Fibroblast of lung (primary cell): ENCODE data around the gene B4GAT1. TPM values are rescaled to one million over a fixed set of nuclear protein-coding genes. Genes with fewer than 3 reads are reported as not detected.
A peak's percentile ranks its signal among the peaks of the same experiment; 100 is the strongest.
"Not testable (repeated sequence)": the region's sequence is repeated elsewhere in the genome, so short reads cannot be mapped to it uniquely, and the experiment has no call there.

Source experiments
- DNase-seq, 2 donors: peaks; one replicate each; pipeline versions ENCODE4 v3.0.0 to v3.0.0-alpha.2; 2010; ENCODE audit warnings: low read depth in 2 of 2
- H2AFZ ChIP-seq: 2 replicates; pipeline ENCODE4 v1.5.1; 2012; ENCODE audit warnings: low read length, control low read depth, inconsistent platforms
- H3K27ac ChIP-seq: 2 replicates; pipeline ENCODE4 v1.5.1; 2011; ENCODE audit warnings: low read length, control low read depth; ENCODE audit not compliant: insufficient read depth
- H3K27me3 ChIP-seq: 2 replicates; pipeline ENCODE4 v1.5.1; 2011; ENCODE audit warnings: mild to moderate bottlenecking, low read length; ENCODE audit not compliant: control insufficient read depth, insufficient read depth
- H3K36me3 ChIP-seq: 2 replicates; pipeline ENCODE4 v1.5.1; 2011; ENCODE audit warnings: low read length; ENCODE audit not compliant: control insufficient read depth, insufficient read depth
- H3K4me1 ChIP-seq: 2 replicates; pipeline ENCODE4 v1.5.1; 2011; ENCODE audit warnings: low read length; ENCODE audit not compliant: control insufficient read depth, insufficient read depth; ENCODE audit errors: extremely low read depth
- H3K4me2 ChIP-seq: 2 replicates; pipeline ENCODE4 v1.5.1; 2011; ENCODE audit warnings: low read length, control low read depth; ENCODE audit not compliant: insufficient read depth; ENCODE audit errors: extremely low read depth
- H3K4me3 ChIP-seq, 4 experiments: fragments of 200-600 bp in 1 of 4; sonication (generic) in 1 of 4; replicated peaks in 1 of 4; 2 replicates each; pipeline ENCODE4 v1.5.1; 2011 to 2016; ENCODE audit warnings: low read length in 4 of 4, low read depth in 3 of 4, mild to moderate bottlenecking in 3 of 4, control low read depth in 2 of 4, inconsistent platforms in 1 of 4, mixed read lengths in 1 of 4; ENCODE audit not compliant: insufficient read depth in 1 of 4; ENCODE audit errors: control extremely low read depth in 1 of 4
- H3K79me2 ChIP-seq: 2 replicates; pipeline ENCODE4 v1.5.1; 2012; ENCODE audit warnings: mild to moderate bottlenecking, low read length, inconsistent platforms; ENCODE audit not compliant: control insufficient read depth, insufficient read depth
- H3K9ac ChIP-seq: 2 replicates; pipeline ENCODE4 v1.5.1; 2011; ENCODE audit warnings: mild to moderate bottlenecking, low read length, control low read depth; ENCODE audit not compliant: insufficient read depth
- H3K9me3 ChIP-seq: 2 replicates; pipeline ENCODE4 v1.5.1; 2012; ENCODE audit warnings: low read depth, low read length; ENCODE audit not compliant: control insufficient read depth, insufficient read depth
- H4K20me1 ChIP-seq: 2 replicates; pipeline ENCODE4 v1.5.1; 2011; ENCODE audit warnings: low read length; ENCODE audit not compliant: control insufficient read depth, insufficient read depth; ENCODE audit errors: extremely low read depth
- EZH2 ChIP-seq: IDR thresholded peaks from 2 replicates; pipeline ENCODE4 v1.5.1; 2012; ENCODE audit warnings: low read length, control low read depth, mild to moderate bottlenecking; ENCODE audit errors: missing control alignments
- polyA plus RNA-seq, 2 donors: library from polyadenylated mRNA; depleted of rRNA in 1 of 2; stranded (reverse) in 1 of 2; unstranded in 1 of 2; fragments of >200 nt; gene quantifications; 2 replicates each; pipeline ENCODE4 v1.2.1, GENCODE V29; 2011 to 2012; ENCODE audit warnings: missing spikeins in 1 of 2
- total RNA-seq: library from RNA; depleted of rRNA; stranded (reverse); fragments of >200 nt; gene quantifications from 2 replicates; pipeline ENCODE4 v1.2.1, GENCODE V29; 2014
- TF ChIP-seq, protein P1 (sequence below), 2 donors: IDR thresholded peaks in 1 of 2; conservative IDR thresholded peaks in 1 of 2; 1 replicate in 1 of 2; 2 replicates in 1 of 2; pipeline ENCODE4 v1.5.1; 2011 to 2012; ENCODE audit warnings: low read length in 2 of 2, control low read depth in 1 of 2, inconsistent platforms in 1 of 2, low read depth in 1 of 2, mild to moderate bottlenecking in 1 of 2

Gene B4GAT1
- total and polyA plus RNA-seq, 2 donors (not counting 1 experiment from before 2014, with no cell fraction given), result 13.1 to 48.9 TPM

DNA sequence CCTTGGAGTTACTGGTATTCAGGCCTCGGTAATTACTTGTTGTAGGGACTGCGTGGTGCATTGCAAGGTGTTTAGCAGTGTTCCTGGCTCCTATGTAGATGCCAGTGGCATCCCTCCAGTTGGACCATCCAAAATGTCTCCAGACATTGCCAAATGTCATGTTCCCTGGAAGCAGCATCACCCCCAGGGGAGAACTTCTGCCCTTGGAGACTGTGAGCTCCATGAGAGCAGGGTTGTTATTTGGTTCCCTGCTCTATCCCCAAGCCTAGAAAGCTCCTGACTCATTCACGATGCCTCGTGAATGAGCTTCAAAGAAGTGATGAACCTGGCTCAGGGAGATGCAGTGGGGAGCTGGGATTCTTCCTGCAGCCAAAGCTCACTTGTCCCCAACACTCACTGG, 25.8 kb downstream of the B4GAT1 start:
- no peak overlapping the region for H3K4me2 ChIP-seq
- peaks cover 49% of the 10 kb centered on the region for H3K4me1 ChIP-seq
- no peak for DNase-seq
- no peaks in the 10 kb centered on the region for H3K36me3 ChIP-seq
- no peak for TF ChIP-seq EZH2
- TF ChIP-seq, protein P1, sequence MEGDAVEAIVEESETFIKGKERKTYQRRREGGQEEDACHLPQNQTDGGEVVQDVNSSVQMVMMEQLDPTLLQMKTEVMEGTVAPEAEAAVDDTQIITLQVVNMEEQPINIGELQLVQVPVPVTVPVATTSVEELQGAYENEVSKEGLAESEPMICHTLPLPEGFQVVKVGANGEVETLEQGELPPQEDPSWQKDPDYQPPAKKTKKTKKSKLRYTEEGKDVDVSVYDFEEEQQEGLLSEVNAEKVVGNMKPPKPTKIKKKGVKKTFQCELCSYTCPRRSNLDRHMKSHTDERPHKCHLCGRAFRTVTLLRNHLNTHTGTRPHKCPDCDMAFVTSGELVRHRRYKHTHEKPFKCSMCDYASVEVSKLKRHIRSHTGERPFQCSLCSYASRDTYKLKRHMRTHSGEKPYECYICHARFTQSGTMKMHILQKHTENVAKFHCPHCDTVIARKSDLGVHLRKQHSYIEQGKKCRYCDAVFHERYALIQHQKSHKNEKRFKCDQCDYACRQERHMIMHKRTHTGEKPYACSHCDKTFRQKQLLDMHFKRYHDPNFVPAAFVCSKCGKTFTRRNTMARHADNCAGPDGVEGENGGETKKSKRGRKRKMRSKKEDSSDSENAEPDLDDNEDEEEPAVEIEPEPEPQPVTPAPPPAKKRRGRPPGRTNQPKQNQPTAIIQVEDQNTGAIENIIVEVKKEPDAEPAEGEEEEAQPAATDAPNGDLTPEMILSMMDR (conservative IDR thresholded peaks at IDR 0.05 in 1 of 2, IDR thresholded peaks at IDR 0.05 in 1 of 2; ENCODE audit: low read depth in 1 of 2, low read length in 2 of 2), result no peak
- H3K27ac ChIP-seq, result no peak overlapping the region
- no peaks in the 10 kb centered on the region for H4K20me1 ChIP-seq
- peaks cover 2% of the 10 kb centered on the region for H3K79me2 ChIP-seq
- H3K9me3 ChIP-seq, result no peaks in the 10 kb centered on the region
- no peaks in the 10 kb centered on the region for H3K27me3 ChIP-seq
- H2AFZ ChIP-seq, result no peak overlapping the region
- no peak overlapping the region for H3K9ac ChIP-seq
- H3K4me3 ChIP-seq, result no peak overlapping the region

DNA sequence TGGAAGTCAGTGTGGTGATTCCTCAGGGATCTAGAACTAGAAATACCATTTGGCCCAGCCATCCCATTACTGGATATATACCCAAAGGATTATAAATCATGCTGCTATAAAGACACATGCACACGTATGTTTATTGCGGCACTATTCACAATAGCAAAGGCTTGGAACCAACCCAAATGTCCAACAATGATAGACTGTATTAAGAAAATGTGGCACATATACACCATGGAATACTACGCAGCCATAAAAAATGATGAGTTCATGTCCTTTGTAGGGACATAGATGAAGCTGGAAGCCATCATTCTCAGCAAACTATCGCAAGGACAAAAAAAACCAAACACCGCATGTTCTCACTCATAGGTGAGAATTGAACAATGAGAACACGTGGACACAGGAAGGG, 26.7 kb downstream of the B4GAT1 start:
- not testable (repeated sequence) for H4K20me1 ChIP-seq, H3K4me2 ChIP-seq, H3K9me3 ChIP-seq, H2AFZ ChIP-seq, H3K27ac ChIP-seq, H3K4me3 ChIP-seq, H3K27me3 ChIP-seq, H3K9ac ChIP-seq, H3K36me3 ChIP-seq, DNase-seq
- peaks cover 11% of the 10 kb centered on the region for H3K79me2 ChIP-seq
- peaks cover 42% of the 10 kb centered on the region for H3K4me1 ChIP-seq

DNA sequence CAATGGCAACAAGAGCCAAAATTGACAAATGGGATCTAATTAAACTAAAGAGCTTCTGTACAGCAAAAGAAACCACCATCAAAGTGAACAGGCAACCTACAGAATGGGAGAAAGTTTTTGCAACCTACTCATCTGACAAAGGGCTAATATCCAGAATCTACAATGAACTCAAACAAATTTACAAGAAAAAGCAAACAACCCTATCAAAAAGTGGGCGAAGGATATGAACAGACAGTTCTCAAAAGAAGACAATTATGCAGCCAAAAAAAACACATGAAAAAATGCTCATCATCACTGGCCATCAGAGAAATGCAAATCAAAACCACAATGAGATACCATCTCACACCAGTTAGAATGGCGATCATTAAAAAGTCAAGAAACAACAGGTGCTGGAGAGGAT, 27.1 kb downstream of the B4GAT1 start:
- not testable (repeated sequence) for H2AFZ ChIP-seq, DNase-seq, H4K20me1 ChIP-seq, H3K4me3 ChIP-seq, H3K36me3 ChIP-seq, H3K27me3 ChIP-seq, H3K27ac ChIP-seq, H3K9ac ChIP-seq, H3K9me3 ChIP-seq, H3K4me2 ChIP-seq
- Histone ChIP-seq H3K4me1 (peaks cover 39% of the 10 kb centered on the region), H3K79me2 (peaks cover 15% of the 10 kb centered on the region)

DNA sequence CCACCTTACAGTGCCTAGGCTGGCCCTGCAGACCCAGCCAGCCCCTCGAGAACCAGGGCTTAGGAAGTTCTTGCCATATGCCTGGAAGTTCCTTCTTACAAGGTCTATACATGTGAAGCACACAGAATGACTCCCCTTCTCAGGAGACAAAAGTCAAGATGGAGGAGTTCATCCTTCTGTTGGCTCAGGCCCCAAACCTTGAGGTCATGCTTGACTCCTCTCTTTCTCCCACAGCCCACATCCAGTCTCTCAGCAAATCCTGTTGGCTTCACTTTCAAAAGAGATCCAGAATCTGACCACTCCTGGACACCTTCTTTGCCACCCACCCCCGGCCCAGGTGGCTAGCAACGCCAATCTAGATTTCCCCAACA, 28.8 kb downstream of the B4GAT1 start:
- peak overlapping the region; percentile 84 for H3K27ac ChIP-seq
- H3K9me3 ChIP-seq, result no peaks in the 10 kb centered on the region
- no peak overlapping the region for H2AFZ ChIP-seq
- no peak overlapping the region for H3K4me3 ChIP-seq
- peaks cover 32% of the 10 kb centered on the region for H3K79me2 ChIP-seq
- H3K9ac ChIP-seq, result no peak overlapping the region
- no peak overlapping the region for H3K4me2 ChIP-seq
- no peaks in the 10 kb centered on the region for H4K20me1 ChIP-seq
- no peak for TF ChIP-seq EZH2
- TF ChIP-seq, protein P1 (conservative IDR thresholded peaks at IDR 0.05 in 1 of 2, IDR thresholded peaks at IDR 0.05 in 1 of 2; ENCODE audit: low read depth in 1 of 2, low read length in 2 of 2), result no peak
- peaks cover 25% of the 10 kb centered on the region for H3K4me1 ChIP-seq
- no peaks in the 10 kb centered on the region for H3K27me3 ChIP-seq
- peak in 1 of 2 donors; percentile 19 for DNase-seq
- H3K36me3 ChIP-seq, result peaks cover 7% of the 10 kb centered on the region
